HG03469 (cell line): Measurements from ENCODE around the gene SEC23A.
"Not testable (repeated sequence)": the region's sequence is repeated elsewhere in the genome, so short reads cannot be mapped to it uniquely, and the experiment has no call there.

Experiments
- ATAC-seq: cut with Tn5 transposase; IDR thresholded peaks from one replicate; pipeline ENCODE4 v1.9.1; 2021; ENCODE audit warnings: mild to moderate bottlenecking, moderate library complexity, moderate number of reproducible peaks; ENCODE audit not compliant: unreplicated experiment

The SEC23A gene

GRCh38 chr14:39094515-39094914 is 8.5 kb downstream of the SEC23A start:
- ATAC-seq, result no peak

DNA sequence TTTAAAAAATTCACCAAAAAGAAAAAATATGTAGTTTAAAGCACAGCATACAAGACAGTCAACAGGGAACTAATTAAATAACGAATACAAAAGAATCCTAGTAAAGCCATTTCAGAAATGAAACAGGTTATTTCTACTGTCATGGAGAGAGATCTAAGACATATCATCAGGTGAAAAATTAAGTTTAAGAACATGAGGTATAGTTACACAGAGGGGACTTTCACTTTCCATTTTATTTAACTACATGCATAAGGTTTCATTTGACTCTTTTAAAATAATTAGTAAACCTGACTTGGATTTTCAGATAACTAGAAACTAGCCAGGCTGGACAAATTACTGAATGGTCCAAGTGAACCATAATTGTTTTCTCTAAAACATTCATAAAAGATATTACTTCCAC is 11.3 kb downstream of the SEC23A start:
- ATAC-seq, result no peak

GRCh38 chr14:39090548-39091111 is 12.4 kb downstream of the SEC23A start:
- no peak for ATAC-seq

- ATAC-seq, result no peak
Measured at GRCh38 chr14:39087493-39087892, 15.5 kb downstream of the SEC23A start.

DNA sequence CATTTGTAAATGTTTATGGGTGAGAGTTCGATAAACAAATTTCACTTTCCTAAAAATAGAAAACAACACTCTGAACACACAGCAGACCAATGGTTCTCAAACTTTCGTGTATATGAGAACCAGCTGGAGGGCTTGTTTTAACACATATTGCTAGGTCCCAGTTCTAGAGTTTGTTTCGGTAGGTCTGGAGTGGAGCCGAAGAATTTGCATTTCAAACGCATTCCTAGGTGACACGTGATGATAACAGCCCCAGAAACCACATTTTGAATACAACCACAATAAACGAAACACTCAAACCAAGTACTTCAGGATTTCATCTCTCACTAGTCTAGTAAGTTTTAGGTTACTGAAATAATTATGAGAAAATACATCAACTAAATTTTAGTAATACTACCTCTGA is 17.1 kb downstream of the SEC23A start:
- no peak for ATAC-seq

GRCh38 chr14:39083127-39083526 is 19.9 kb downstream of the SEC23A start:
- no peak for ATAC-seq

DNA sequence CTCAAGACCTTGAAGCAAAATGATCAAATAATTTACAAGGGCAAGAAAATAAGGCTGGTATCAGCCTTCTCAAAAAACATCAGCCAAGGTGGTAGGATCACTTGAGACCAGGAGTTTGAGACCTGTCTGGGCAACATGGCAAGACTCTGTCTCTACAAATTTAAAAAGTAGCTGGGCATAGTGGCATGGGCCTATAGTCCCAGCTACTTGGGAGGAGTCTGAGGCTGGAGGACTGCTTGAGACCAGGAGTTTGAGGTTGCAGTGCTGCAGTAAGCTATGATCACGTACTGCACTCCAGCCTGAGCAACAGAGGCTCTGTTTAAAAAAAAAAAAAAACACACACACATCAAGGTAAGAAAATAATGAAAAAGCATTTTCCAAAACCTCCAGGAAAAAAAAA is 22.1 kb downstream of the SEC23A start:
- ATAC-seq, result no peak

- ATAC-seq, result no peak
Measured at GRCh38 chr14:39071096-39071495, 31.9 kb downstream of the SEC23A start.

- ATAC-seq, result no peak
Measured at GRCh38 chr14:39069923-39070322, 33.1 kb downstream of the SEC23A start.

DNA sequence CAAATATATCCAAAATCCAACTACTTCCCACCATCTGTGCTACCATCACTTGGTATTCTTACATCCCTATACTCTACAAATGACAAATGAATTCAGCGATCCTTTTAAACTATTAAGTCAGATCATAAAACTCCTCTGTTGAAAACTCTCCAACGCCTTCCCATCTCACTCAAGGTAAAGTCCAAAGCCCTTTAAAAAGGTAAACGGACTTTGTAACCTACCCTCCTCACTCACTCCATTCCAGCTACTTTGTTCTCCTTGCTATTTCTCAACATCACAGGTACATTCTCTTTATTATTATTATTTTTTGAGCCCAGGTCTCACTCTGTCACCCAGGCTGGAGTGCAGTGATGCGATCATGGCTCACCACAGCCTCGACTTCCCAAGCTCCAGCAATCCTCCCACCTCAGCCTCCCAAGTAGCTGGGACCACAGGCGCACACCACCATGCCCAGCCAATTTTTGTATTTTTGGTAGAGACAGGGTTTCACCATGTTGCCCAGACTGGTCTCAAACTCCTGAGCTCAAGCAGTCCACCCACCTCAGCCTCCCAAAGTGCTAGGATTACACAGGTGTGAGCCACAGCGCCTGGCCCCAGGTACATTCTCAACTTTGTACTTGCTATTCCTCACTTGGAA is 33.7 kb downstream of the SEC23A start:
- not testable (repeated sequence) for ATAC-seq

DNA sequence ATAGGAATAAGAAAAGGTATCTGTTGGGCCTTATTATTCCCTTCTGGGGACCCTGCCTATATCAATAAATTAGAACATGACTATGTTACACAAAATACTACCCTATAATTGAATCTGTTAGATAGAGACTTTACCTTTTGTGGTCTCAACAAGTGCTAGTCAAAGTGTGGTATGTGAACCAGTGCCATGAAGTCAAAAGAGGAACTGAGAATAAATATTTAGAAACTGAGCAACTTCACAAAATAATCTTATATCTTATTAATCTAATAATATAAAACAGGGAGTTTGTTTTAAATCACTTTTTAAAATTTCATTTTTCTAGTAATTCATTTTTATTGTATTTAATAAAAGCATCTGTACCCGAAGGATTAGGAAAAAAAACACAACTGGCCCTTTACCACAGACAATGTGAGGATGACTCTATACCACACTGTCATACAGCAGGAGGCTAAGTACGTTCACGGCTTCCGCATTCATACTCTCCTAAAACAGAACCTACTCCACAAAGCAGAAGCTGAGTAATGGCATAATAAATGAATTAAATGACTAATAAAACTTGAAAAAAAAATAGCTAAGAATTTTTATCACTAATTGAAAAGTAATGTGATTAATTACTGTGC is 42.1 kb downstream of the SEC23A start:
- peak; percentile 97 for ATAC-seq

DNA sequence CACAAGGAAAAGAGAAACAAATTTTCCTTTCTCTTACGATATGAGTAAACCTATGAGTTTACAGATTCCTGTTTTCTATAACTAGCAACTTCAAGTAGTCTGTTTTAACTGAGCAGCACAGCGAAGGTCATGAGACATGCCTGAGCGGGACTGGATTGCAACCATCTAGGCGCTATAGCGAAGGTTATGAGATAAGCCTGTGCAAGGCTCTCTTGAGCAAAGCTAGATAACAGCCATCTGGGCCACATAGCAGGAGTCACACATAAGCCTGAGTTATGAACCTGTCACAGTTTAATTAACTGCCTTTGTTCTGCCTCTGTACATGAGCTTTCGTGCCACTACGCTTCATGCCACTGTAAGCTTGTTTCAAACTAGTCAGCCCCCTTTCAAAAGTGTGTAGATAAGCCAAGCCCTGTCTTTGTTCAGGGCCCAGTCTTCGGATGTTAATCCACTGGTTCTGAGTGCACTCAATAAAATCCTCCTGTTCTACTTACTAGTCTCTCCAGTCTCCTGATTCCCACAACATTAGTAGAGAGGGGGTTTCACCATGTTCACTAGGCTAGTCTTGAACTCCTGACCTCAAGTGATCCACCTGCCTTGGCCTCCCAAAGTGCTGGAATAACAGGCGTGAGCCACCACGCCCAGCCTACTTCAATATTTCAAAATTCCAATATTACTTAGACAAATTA is 47.1 kb downstream of the SEC23A start:
- ATAC-seq, result no peak

DNA sequence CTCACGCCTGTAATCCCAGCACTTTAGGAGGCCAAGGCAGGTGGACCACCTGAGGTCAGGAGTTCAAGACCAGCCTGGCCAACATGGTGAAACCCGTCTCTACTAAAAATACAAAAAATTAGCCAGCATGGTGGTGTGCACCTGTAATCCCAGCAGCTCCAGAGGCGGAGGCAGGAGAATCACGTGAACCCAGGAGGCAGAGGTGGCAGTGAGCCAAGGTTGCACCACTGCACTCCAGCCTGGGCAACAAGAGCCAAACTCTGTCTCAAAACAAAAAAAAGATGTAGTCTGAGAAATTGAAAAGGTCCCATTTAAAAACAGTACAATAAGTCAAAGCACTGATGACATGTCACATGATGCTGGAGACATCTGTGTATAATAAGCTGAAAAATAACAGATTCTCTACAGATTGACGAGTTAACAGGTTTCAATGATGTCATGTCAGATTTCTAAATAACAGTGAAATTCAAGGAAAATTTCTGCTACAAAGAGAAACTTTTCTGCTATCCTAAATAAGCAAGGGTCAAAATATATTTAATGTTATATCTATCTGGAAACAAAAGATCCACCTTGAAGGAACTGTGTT is 50.1 kb downstream of the SEC23A start:
- ATAC-seq, result not testable (repeated sequence)

DNA sequence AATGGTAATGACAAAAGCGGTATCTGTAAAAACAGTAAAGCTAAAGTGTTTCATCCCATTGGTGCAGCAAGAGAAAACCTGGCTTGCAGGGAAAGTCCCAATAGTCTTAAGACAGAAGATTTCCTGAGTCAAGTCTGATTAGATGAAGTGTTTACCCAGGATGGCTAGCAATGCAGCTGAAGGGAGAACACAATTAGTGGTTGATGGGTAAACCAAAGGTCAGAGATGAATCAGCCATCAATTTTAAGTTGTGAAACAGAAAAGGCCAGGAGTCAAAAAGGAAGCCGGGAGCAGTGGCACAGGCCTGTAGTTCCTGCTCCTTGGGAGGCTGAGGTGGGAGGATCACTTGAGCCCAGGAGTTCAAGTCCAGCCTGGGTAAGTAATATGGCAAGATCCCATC is 52.6 kb downstream of the SEC23A start:
- no peak for ATAC-seq

GRCh38 chr14:39045889-39046288 is 57.1 kb downstream of the SEC23A start:
- not testable (repeated sequence) for ATAC-seq

DNA sequence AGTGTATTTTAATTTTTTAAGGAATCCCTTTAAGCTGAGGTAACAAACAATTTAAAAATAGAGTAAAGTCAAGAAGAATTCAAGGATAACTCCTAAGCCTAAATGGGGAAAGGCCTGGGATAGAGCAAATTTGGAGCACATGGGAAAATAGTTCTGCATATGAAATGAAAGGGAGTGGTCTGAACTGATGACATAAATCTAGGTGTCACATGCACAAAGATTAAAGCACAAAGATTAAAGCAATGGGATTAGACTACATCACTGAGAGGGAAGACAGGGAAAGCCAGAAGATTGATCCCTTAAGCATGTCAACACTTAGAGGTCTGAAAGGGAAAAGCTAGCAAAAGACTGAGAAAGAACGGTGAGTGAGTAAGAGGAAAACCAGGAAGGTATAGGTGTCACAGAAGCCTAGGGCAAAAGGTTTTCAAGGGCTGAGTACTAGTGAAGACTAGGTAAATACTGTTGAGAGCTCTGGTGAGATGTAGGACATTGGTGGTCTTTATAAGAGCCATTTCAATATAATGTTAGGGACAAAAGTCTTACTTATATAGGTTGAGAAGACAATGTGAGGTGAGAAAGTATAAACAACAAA is 59.6 kb downstream of the SEC23A start:
- no peak for ATAC-seq

DNA sequence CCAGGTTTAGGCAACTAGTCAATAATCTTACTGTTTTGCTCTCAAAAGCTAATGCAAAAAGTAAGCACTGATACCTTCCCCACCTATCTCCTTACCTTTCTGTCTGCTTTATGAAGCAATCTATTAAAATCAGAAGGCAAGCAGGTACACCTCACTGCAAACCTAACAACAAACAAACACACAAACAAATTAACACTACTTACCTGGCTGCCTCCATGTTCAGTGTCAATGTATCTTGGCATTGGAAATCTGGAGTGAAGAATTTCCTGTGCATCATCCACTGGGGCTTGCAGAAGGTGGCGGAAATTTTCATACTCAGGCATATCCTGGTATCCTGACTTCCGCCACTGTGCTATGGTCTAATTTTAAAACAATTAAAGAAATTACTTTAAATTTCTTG is 62.5 kb downstream of the SEC23A start:
- no peak for ATAC-seq

- peak; percentile 84 for ATAC-seq
Measured at GRCh38 chr14:39038542-39038941, 64.5 kb downstream of the SEC23A start.

GRCh38 chr14:39036760-39037159 is 66.3 kb downstream of the SEC23A start:
- ATAC-seq, result no peak

DNA sequence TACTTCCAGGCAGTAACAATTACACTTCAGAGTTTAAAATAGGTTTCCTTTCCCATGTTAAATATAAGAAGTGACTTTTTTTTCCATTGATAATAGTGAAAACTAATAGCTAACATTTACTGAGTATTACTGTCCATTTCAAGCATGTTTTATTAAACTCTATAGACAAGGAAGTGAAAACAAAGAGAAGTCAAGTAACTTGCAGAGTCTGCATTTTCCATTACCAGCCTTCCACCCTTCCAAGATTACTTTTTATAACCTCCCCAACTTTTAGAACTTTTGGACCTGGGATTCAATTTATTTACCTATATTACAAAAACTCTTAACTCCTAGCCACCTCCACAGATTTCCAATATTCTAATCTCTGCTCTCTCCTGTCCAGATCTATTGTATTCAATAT is 67.7 kb downstream of the SEC23A start:
- ATAC-seq, result no peak
